ENCODE measurements around the gene FAS. TPM values are rescaled to one million over a fixed set of nuclear protein-coding genes. Genes with fewer than 3 reads are reported as not detected.

Gene FAS
- 10 to 100 TPM; 24.0 to 32.6 TPM for total RNA-seq

DNA sequence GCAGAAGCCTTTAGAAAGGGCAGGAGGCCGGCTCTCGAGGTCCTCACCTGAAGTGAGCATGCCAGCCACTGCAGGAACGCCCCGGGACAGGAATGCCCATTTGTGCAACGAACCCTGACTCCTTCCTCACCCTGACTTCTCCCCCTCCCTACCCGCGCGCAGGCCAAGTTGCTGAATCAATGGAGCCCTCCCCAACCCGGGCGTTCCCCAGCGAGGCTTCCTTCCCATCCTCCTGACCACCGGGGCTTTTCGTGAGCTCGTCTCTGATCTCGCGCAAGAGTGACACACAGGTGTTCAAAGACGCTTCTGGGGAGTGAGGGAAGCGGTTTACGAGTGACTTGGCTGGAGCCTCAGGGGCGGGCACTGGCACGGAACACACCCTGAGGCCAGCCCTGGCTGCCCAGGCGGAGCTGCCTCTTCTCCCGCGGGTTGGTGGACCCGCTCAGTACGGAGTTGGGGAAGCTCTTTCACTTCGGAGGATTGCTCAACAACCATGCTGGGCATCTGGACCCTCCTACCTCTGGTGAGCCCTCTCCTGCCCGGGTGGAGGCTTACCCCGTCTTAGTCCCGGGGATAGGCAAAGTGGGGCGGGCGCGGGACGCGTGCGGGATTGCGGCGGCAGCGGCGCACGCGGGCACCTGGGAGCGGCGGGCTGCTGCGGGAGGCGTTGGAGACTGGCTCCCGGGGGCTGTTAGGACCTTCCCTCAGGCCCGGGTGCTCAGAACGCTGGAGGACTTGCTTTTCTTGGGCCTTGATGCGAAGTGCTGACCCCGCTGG, at the start of gene FAS:
Gene FAS (plus strand): TSS at position 415 of the 777 bp plus-strand sequence. CDS start 79 bp downstream, at position 494.
- peak within 1 kb of the TSS; percentile 87 to 88 for H3K27ac ChIP-seq
- no peaks in the 10 kb centered on the region for H3K27me3 ChIP-seq (replicated peaks; ENCODE audit: insufficient read depth)
- TF ChIP-seq, protein P1, sequence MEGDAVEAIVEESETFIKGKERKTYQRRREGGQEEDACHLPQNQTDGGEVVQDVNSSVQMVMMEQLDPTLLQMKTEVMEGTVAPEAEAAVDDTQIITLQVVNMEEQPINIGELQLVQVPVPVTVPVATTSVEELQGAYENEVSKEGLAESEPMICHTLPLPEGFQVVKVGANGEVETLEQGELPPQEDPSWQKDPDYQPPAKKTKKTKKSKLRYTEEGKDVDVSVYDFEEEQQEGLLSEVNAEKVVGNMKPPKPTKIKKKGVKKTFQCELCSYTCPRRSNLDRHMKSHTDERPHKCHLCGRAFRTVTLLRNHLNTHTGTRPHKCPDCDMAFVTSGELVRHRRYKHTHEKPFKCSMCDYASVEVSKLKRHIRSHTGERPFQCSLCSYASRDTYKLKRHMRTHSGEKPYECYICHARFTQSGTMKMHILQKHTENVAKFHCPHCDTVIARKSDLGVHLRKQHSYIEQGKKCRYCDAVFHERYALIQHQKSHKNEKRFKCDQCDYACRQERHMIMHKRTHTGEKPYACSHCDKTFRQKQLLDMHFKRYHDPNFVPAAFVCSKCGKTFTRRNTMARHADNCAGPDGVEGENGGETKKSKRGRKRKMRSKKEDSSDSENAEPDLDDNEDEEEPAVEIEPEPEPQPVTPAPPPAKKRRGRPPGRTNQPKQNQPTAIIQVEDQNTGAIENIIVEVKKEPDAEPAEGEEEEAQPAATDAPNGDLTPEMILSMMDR (IDR thresholded peaks at IDR 0.05), result no peak
- H3K4me3 ChIP-seq, result peak within 1 kb of the TSS; percentile 97
- peak; percentile 28 for DNase-seq (ENCODE audit: low spot score)
- peak; percentile 55 for ATAC-seq (ENCODE audit: insufficient number of reproducible peaks, low FRiP score, low read depth)
- no peaks in the 10 kb centered on the region for H3K36me3 ChIP-seq
- H3K4me1 ChIP-seq (ENCODE audit: control insufficient read depth in 1 of 2, low read depth in 2 of 2), result peaks cover 38 to 68% of the 10 kb centered on the region in 2 donors
- no peaks in the 10 kb centered on the region for H3K9me3 ChIP-seq

DNA sequence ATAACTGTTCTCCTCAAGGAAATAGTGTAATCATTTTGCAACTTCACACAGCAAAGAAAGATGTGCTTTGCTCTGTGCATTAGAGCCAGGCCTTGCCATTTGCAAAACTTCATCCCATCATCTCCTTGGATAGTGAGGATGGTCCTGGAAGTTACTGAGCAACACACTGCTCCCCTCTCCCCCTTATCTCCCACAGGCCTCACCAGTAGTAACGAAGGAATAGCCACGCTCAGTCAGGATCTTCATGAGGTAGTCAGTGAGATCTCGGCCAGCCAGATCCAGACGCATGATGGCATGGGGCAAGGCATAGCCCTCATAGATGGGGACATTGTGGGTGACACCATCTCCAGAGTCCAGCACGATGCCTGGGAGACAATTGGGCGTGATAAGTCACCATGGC, 49.6 kb upstream of the FAS start:
- ATAC-seq (ENCODE audit: insufficient number of reproducible peaks, low FRiP score, low read depth), result no peak
- H3K27ac ChIP-seq, result peak overlapping the region; percentile 53 to 77
- no peak overlapping the region for H3K4me3 ChIP-seq
- peaks cover 23 to 91% of the 10 kb centered on the region in 2 donors for H3K4me1 ChIP-seq (ENCODE audit: control insufficient read depth in 1 of 2, low read depth in 2 of 2)
- H3K36me3 ChIP-seq, result peaks cover 95% of the 10 kb centered on the region
- TF ChIP-seq, protein P1 (IDR thresholded peaks at IDR 0.05), result no peak
- no peaks in the 10 kb centered on the region for H3K27me3 ChIP-seq (replicated peaks; ENCODE audit: insufficient read depth)
- no peaks in the 10 kb centered on the region for H3K9me3 ChIP-seq
- DNase-seq (ENCODE audit: low spot score), result no peak

DNA sequence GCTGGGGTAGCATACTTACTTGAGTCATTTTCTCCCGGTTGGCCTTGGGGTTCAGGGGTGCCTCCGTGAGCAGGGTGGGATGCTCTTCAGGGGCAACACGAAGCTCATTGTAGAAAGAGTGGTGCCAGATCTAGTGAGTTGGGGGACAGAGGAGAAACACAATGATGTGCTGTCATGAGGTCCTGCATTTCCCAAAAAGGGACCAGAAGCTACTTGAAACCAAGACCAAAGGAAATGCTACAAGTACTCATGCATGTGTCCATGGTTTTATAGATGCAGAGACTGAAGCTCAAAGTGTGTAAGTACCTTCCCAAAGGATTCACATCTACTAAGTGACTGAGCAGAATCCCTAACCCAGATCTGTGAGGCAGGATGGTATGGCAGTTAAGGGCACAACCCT, 46.8 kb upstream of the FAS start:
- H3K36me3 ChIP-seq, result peaks cover 92% of the 10 kb centered on the region
- no peak for ATAC-seq (ENCODE audit: insufficient number of reproducible peaks, low FRiP score, low read depth)
- TF ChIP-seq, protein P1 (IDR thresholded peaks at IDR 0.05), result no peak
- H3K4me3 ChIP-seq, result peak overlapping the region; percentile 95
- no peaks in the 10 kb centered on the region for H3K27me3 ChIP-seq (replicated peaks; ENCODE audit: insufficient read depth)
- peaks cover 27 to 84% of the 10 kb centered on the region in 2 donors for H3K4me1 ChIP-seq (ENCODE audit: control insufficient read depth in 1 of 2, low read depth in 2 of 2)
- H3K27ac ChIP-seq, result peak overlapping the region; percentile 36 to 47
- H3K9me3 ChIP-seq, result no peaks in the 10 kb centered on the region
- no peak for DNase-seq (ENCODE audit: low spot score)

DNA sequence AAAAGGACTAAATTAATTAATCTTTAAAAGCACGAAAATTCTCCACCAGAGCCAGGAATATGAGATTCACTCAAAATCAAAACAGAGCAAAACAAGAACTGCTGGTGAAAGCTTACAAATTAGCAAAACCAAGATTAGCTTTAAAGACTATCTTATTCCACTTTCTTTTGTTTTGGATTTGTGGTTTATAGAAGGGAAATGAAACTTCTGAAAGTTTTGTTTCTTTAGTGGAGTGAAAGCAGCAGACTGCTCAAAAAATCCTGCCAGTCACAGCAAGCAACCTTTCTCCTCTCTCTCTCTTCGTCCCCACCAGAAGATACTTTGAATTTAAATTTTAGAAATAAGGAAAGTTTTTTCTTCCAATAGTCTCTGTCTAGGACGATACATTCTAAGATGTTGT, 45.8 kb upstream of the FAS start:
- peak overlapping the region; percentile 47 to 58 for H3K27ac ChIP-seq
- TF ChIP-seq, protein P1 (IDR thresholded peaks at IDR 0.05), result no peak

DNA sequence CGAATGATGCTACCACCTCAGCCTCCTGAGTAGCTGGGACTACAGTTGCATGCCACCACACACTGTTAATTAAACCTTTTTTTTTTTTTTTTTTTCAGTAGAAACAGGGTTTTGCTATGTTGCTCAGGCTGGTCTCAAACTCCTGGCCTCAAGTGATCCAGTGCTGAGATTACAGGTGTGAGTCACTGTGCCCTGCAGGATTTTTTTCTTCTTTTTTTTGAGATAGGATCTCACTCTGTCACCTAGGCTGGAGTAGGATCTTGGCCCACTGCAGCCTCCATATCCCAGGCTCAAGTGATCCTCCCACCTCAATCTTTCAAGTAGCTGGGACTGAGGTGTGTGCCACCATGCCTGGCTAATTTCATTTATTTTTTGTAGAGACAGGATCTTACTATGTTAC, 44.4 kb upstream of the FAS start:
- Histone ChIP-seq H3K27me3 (replicated peaks; ENCODE audit: insufficient read depth) (no peaks in the 10 kb centered on the region), H3K36me3 (peaks cover 83% of the 10 kb centered on the region), H3K27ac (peak overlapping the region; percentile 41 to 44), H3K4me3 (peak overlapping the region; percentile 95), H3K4me1 (ENCODE audit: control insufficient read depth in 1 of 2, low read depth in 2 of 2) (peaks cover 22 to 60% of the 10 kb centered on the region in 2 donors), H3K9me3 (no peaks in the 10 kb centered on the region)
- ATAC-seq (ENCODE audit: insufficient number of reproducible peaks, low FRiP score, low read depth) (no peak), DNase-seq (ENCODE audit: low spot score) (no peak)
- TF ChIP-seq, protein P1 (IDR thresholded peaks at IDR 0.05), result no peak

More for the DNA sequence above, 45.8 kb upstream of the FAS start:
- DNase-seq (ENCODE audit: low spot score), result no peak
- ATAC-seq (ENCODE audit: insufficient number of reproducible peaks, low FRiP score, low read depth), result no peak
- Histone ChIP-seq H3K36me3 (peaks cover 91% of the 10 kb centered on the region), H3K4me3 (peak overlapping the region; percentile 95), H3K27me3 (replicated peaks; ENCODE audit: insufficient read depth) (no peaks in the 10 kb centered on the region), H3K9me3 (no peaks in the 10 kb centered on the region), H3K4me1 (ENCODE audit: control insufficient read depth in 1 of 2, low read depth in 2 of 2) (peaks cover 27 to 74% of the 10 kb centered on the region in 2 donors)

Data from thoracic aorta (tissue), 2 donors.